ENCODE data around the gene RHBDD1.

RHBDD1 gene

GRCh38 chr2:226962176-226962773 is 126.4 kb downstream of the RHBDD1 start:
- no peak for DNase-seq (ENCODE audit: low read depth)
- no peak overlapping the region for H3K4me3 ChIP-seq (ENCODE audit: low read depth, low read length)

GRCh38 chr2:226963528-226963927 is 127.7 kb downstream of the RHBDD1 start:
- H3K4me3 ChIP-seq (ENCODE audit: low read depth, low read length): no peak overlapping the region
- DNase-seq (ENCODE audit: low read depth): peak; percentile 25

- no peak for DNase-seq (ENCODE audit: low read depth)
- H3K4me3 ChIP-seq (ENCODE audit: low read depth, low read length): no peak overlapping the region
These were observed 129.5 kb downstream of the RHBDD1 start for GRCh38 chr2:226965376-226965775.

GRCh38 chr2:226969417-226970080 is 133.7 kb downstream of the RHBDD1 start:
- H3K4me3 ChIP-seq (ENCODE audit: low read depth, low read length): no peak overlapping the region

GRCh38 chr2:226970362-226970761 is 134.5 kb downstream of the RHBDD1 start:
- no peak overlapping the region for H3K4me3 ChIP-seq (ENCODE audit: low read depth, low read length)
- DNase-seq (ENCODE audit: low read depth): no peak

More at GRCh38 chr2:226969417-226970080, 133.7 kb downstream of the RHBDD1 start:
- DNase-seq (ENCODE audit: low read depth): no peak

- H3K4me3 ChIP-seq (ENCODE audit: low read depth, low read length): no peak overlapping the region
- no peak for DNase-seq (ENCODE audit: low read depth)
These were observed 135.2 kb downstream of the RHBDD1 start for GRCh38 chr2:226971084-226971483.

- DNase-seq (ENCODE audit: low read depth): no peak
- no peak overlapping the region for H3K4me3 ChIP-seq (ENCODE audit: low read depth, low read length)
These were observed 135.9 kb downstream of the RHBDD1 start for GRCh38 chr2:226971770-226972169.

GRCh38 chr2:226973816-226974215 is 138.0 kb downstream of the RHBDD1 start:
- no peak for DNase-seq (ENCODE audit: low read depth)

GRCh38 chr2:226977775-226978190 is 141.9 kb downstream of the RHBDD1 start:
- peak; percentile 69 for DNase-seq (ENCODE audit: low read depth)
- no peak overlapping the region for H3K4me3 ChIP-seq (ENCODE audit: low read depth, low read length)

More at GRCh38 chr2:226973816-226974215, 138.0 kb downstream of the RHBDD1 start:
- no peak overlapping the region for H3K4me3 ChIP-seq (ENCODE audit: low read depth, low read length)

- no peak for DNase-seq (ENCODE audit: low read depth)
- no peak overlapping the region for H3K4me3 ChIP-seq (ENCODE audit: low read depth, low read length)
These were observed 142.4 kb downstream of the RHBDD1 start for GRCh38 chr2:226978300-226978699.

- no peak overlapping the region for H3K4me3 ChIP-seq (ENCODE audit: low read depth, low read length)
- DNase-seq (ENCODE audit: low read depth): no peak
These were observed 143.2 kb downstream of the RHBDD1 start for GRCh38 chr2:226979004-226979403.

- DNase-seq (ENCODE audit: low read depth): no peak
- no peak overlapping the region for H3K4me3 ChIP-seq (ENCODE audit: low read depth, low read length)
These were observed 146.0 kb downstream of the RHBDD1 start for GRCh38 chr2:226981791-226982326.

GRCh38 chr2:226983895-226984749 is 148.3 kb downstream of the RHBDD1 start:
- no peak for DNase-seq (ENCODE audit: low read depth)
- H3K4me3 ChIP-seq (ENCODE audit: low read depth, low read length): no peak overlapping the region

- H3K4me3 ChIP-seq (ENCODE audit: low read depth, low read length): no peak overlapping the region
- DNase-seq (ENCODE audit: low read depth): peak; percentile 36
These were observed 149.1 kb downstream of the RHBDD1 start for GRCh38 chr2:226984750-226985582.

GRCh38 chr2:226985583-226985946 is 149.7 kb downstream of the RHBDD1 start:
- DNase-seq (ENCODE audit: low read depth): no peak
- H3K4me3 ChIP-seq (ENCODE audit: low read depth, low read length): no peak overlapping the region

- DNase-seq (ENCODE audit: low read depth): no peak
- no peak overlapping the region for H3K4me3 ChIP-seq (ENCODE audit: low read depth, low read length)
These were observed 155.8 kb downstream of the RHBDD1 start for GRCh38 chr2:226991663-226992062.

- no peak overlapping the region for H3K4me3 ChIP-seq (ENCODE audit: low read depth, low read length)
- no peak for DNase-seq (ENCODE audit: low read depth)
These were observed 157.3 kb downstream of the RHBDD1 start for GRCh38 chr2:226993171-226993570.

GRCh38 chr2:226994775-226995174 is 158.9 kb downstream of the RHBDD1 start:
- H3K4me3 ChIP-seq (ENCODE audit: low read depth, low read length): no peak overlapping the region
- DNase-seq (ENCODE audit: low read depth): no peak

- DNase-seq (ENCODE audit: low read depth): peak; percentile 75
- H3K4me3 ChIP-seq (ENCODE audit: low read depth, low read length): no peak overlapping the region
These were observed 159.8 kb downstream of the RHBDD1 start for GRCh38 chr2:226995625-226996041.
